ENCODE results near the gene RAB29. TPM values are rescaled to one million over a fixed set of nuclear protein-coding genes. Genes with fewer than 3 reads are reported as not detected.

RAB29 gene
- total and polyA plus RNA-seq, 9 of the 15 experiments (the other 6 are each of a cell fraction or from before 2014, with no cell fraction given): 6.3 to 17.6 (median 8.0) TPM

DNA sequence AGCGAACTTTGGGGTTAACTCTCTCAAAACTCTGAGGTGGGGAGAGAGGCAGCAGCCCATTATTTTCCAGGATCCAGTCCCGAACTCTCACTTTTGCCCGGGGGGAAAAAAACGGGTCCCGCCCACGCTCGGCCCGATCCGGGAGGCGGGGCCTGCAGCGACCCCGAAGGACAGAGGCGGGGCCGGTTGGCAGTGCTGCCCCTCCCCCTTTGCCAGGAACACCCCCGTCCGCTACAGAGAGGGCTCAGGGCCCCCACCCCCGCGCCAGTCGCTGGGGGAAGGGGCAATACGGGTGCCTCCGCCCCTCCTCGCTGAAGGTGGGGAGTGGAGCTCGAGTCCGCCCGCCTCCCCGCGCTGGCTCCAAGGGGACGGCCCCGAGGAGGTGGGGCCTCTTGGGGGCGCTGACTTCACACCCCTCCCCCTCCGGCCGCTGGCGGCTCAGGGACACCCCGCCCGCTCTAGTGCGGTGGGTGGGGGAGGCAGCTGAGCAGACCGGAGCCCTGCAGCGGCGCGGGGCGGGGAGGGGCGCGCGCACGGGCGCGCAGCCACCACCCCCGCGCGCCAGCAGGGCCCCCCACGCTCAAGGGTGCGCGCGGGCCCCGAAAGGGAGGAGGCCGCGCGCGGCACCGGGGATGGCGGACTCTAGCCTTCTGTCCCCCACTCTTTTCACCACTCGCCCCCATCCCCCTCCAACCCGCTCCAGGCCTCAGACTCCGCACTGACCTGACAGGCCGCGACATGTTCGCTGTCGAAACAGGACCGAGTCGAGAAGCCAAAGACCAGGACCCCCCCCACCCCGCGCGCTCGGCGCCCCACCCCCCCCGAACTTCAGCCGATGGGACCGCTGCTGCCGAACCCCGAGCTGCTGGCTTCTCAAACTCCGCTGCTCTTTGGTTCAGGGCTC lies 25.8 kb downstream of the RAB29 start (continued):
- TF ChIP-seq, protein P1, sequence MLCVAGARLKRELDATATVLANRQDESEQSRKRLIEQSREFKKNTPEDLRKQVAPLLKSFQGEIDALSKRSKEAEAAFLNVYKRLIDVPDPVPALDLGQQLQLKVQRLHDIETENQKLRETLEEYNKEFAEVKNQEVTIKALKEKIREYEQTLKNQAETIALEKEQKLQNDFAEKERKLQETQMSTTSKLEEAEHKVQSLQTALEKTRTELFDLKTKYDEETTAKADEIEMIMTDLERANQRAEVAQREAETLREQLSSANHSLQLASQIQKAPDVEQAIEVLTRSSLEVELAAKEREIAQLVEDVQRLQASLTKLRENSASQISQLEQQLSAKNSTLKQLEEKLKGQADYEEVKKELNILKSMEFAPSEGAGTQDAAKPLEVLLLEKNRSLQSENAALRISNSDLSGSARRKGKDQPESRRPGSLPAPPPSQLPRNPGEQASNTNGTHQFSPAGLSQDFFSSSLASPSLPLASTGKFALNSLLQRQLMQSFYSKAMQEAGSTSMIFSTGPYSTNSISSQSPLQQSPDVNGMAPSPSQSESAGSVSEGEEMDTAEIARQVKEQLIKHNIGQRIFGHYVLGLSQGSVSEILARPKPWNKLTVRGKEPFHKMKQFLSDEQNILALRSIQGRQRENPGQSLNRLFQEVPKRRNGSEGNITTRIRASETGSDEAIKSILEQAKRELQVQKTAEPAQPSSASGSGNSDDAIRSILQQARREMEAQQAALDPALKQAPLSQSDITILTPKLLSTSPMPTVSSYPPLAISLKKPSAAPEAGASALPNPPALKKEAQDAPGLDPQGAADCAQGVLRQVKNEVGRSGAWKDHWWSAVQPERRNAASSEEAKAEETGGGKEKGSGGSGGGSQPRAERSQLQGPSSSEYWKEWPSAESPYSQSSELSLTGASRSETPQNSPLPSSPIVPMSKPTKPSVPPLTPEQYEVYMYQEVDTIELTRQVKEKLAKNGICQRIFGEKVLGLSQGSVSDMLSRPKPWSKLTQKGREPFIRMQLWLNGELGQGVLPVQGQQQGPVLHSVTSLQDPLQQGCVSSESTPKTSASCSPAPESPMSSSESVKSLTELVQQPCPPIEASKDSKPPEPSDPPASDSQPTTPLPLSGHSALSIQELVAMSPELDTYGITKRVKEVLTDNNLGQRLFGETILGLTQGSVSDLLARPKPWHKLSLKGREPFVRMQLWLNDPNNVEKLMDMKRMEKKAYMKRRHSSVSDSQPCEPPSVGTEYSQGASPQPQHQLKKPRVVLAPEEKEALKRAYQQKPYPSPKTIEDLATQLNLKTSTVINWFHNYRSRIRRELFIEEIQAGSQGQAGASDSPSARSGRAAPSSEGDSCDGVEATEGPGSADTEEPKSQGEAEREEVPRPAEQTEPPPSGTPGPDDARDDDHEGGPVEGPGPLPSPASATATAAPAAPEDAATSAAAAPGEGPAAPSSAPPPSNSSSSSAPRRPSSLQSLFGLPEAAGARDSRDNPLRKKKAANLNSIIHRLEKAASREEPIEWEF (CRISPR knock-in tag; IDR thresholded peaks at IDR 0.05): no peak; the same call in 1 of the 2 replicates
- no peak for TF ChIP-seq ZBTB8A (IDR thresholded peaks at IDR 0.05; ENCODE audit: partially characterized antibody)
- TF ChIP-seq GTF2F1 (IDR thresholded peaks at IDR 0.05; ENCODE audit: low read depth, low read length): no peak
- no peak for TF ChIP-seq HCFC1 (IDR thresholded peaks at IDR 0.05; ENCODE audit: low read depth, low read length)
- no peak for TF ChIP-seq ZNF785 (CRISPR knock-in tag; IDR thresholded peaks at IDR 0.05)
- TF ChIP-seq, protein P2, sequence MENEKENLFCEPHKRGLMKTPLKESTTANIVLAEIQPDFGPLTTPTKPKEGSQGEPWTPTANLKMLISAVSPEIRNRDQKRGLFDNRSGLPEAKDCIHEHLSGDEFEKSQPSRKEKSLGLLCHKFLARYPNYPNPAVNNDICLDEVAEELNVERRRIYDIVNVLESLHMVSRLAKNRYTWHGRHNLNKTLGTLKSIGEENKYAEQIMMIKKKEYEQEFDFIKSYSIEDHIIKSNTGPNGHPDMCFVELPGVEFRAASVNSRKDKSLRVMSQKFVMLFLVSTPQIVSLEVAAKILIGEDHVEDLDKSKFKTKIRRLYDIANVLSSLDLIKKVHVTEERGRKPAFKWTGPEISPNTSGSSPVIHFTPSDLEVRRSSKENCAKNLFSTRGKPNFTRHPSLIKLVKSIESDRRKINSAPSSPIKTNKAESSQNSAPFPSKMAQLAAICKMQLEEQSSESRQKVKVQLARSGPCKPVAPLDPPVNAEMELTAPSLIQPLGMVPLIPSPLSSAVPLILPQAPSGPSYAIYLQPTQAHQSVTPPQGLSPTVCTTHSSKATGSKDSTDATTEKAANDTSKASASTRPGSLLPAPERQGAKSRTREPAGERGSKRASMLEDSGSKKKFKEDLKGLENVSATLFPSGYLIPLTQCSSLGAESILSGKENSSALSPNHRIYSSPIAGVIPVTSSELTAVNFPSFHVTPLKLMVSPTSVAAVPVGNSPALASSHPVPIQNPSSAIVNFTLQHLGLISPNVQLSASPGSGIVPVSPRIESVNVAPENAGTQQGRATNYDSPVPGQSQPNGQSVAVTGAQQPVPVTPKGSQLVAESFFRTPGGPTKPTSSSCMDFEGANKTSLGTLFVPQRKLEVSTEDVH (IDR thresholded peaks at IDR 0.05; ENCODE audit: low read depth, partially characterized antibody): peak; percentile 67
- no peak; the same call in 1 of the 2 replicates for TF ChIP-seq BRD4 (IDR thresholded peaks at IDR 0.05)
- TF ChIP-seq L3MBTL2 (IDR thresholded peaks at IDR 0.05): peak; percentile 46
- TF ChIP-seq MED1 (CRISPR knock-in tag; IDR thresholded peaks at IDR 0.05; ENCODE audit: borderline replicate concordance): 0 out of 2 replicates have a peak, but pooled peaks have one; percentile 42
- TF ChIP-seq, protein P3, sequence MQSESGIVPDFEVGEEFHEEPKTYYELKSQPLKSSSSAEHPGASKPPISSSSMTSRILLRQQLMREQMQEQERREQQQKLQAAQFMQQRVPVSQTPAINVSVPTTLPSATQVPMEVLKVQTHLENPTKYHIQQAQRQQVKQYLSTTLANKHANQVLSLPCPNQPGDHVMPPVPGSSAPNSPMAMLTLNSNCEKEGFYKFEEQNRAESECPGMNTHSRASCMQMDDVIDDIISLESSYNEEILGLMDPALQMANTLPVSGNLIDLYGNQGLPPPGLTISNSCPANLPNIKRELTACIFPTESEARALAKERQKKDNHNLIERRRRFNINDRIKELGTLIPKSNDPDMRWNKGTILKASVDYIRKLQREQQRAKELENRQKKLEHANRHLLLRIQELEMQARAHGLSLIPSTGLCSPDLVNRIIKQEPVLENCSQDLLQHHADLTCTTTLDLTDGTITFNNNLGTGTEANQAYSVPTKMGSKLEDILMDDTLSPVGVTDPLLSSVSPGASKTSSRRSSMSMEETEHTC (IDR thresholded peaks at IDR 0.05): no peak
- TF ChIP-seq, protein P4, sequence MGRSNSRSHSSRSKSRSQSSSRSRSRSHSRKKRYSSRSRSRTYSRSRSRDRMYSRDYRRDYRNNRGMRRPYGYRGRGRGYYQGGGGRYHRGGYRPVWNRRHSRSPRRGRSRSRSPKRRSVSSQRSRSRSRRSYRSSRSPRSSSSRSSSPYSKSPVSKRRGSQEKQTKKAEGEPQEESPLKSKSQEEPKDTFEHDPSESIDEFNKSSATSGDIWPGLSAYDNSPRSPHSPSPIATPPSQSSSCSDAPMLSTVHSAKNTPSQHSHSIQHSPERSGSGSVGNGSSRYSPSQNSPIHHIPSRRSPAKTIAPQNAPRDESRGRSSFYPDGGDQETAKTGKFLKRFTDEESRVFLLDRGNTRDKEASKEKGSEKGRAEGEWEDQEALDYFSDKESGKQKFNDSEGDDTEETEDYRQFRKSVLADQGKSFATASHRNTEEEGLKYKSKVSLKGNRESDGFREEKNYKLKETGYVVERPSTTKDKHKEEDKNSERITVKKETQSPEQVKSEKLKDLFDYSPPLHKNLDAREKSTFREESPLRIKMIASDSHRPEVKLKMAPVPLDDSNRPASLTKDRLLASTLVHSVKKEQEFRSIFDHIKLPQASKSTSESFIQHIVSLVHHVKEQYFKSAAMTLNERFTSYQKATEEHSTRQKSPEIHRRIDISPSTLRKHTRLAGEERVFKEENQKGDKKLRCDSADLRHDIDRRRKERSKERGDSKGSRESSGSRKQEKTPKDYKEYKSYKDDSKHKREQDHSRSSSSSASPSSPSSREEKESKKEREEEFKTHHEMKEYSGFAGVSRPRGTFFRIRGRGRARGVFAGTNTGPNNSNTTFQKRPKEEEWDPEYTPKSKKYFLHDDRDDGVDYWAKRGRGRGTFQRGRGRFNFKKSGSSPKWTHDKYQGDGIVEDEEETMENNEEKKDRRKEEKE (IDR thresholded peaks at IDR 0.05; ENCODE audit: borderline replicate concordance in 1 of 2, control insufficient read depth in 1 of 2, low read depth in 2 of 2, low read length in 1 of 2): 0 out of 4 replicates have a peak, but pooled peaks of 1 of the 2 experiments have one; percentile 42
- no peak for TF ChIP-seq STAG1 (CRISPR knock-in tag; IDR thresholded peaks at IDR 0.05; ENCODE audit: borderline replicate concordance)
- no peak for TF ChIP-seq MTA1 (IDR thresholded peaks at IDR 0.05; ENCODE audit: borderline replicate concordance)

Measured in K562 (cell line).